ENCODE measurements around the gene KCNJ5.
A peak's percentile ranks its signal among the peaks of the same experiment; 100 is the strongest.

DNA sequence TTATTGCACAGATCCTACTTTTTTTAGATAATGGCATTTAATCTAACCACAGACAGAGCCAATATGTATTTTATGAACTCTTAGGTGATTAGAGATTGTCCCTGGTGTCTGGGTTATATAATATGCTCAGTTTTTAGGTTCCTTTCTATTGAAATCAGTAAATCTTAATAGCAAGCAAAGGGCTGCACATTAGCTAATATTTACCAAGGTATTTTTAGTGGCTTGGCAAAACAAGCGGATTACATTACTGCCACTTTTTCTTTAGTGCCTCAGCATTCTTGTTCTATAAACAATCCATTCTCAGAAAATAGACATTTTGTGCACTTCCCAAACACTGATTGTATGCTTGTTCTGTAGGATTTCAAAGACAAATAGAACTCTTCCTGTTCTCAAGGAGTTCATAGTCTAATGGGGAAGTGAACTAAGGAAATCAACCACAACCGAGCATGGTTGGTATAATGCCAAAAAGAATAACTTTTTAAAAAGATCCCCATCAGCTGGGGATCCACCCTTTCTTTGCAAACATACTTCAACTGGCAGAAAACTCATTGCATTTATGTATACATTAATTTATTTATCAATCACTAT, 47.9 kb upstream of the KCNJ5 start:
- TF ChIP-seq, protein P1, sequence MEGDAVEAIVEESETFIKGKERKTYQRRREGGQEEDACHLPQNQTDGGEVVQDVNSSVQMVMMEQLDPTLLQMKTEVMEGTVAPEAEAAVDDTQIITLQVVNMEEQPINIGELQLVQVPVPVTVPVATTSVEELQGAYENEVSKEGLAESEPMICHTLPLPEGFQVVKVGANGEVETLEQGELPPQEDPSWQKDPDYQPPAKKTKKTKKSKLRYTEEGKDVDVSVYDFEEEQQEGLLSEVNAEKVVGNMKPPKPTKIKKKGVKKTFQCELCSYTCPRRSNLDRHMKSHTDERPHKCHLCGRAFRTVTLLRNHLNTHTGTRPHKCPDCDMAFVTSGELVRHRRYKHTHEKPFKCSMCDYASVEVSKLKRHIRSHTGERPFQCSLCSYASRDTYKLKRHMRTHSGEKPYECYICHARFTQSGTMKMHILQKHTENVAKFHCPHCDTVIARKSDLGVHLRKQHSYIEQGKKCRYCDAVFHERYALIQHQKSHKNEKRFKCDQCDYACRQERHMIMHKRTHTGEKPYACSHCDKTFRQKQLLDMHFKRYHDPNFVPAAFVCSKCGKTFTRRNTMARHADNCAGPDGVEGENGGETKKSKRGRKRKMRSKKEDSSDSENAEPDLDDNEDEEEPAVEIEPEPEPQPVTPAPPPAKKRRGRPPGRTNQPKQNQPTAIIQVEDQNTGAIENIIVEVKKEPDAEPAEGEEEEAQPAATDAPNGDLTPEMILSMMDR (IDR thresholded peaks at IDR 0.05; ENCODE audit: insufficient read depth, low read length): no peak
- TF ChIP-seq GABPA (IDR thresholded peaks at IDR 0.05; ENCODE audit: low read depth): no peak
- TF ChIP-seq SPI1 (IDR thresholded peaks at IDR 0.05; ENCODE audit: borderline replicate concordance, low read depth): peak; percentile 86; the same call in 1 of the 2 replicates
- TF ChIP-seq, protein P2, sequence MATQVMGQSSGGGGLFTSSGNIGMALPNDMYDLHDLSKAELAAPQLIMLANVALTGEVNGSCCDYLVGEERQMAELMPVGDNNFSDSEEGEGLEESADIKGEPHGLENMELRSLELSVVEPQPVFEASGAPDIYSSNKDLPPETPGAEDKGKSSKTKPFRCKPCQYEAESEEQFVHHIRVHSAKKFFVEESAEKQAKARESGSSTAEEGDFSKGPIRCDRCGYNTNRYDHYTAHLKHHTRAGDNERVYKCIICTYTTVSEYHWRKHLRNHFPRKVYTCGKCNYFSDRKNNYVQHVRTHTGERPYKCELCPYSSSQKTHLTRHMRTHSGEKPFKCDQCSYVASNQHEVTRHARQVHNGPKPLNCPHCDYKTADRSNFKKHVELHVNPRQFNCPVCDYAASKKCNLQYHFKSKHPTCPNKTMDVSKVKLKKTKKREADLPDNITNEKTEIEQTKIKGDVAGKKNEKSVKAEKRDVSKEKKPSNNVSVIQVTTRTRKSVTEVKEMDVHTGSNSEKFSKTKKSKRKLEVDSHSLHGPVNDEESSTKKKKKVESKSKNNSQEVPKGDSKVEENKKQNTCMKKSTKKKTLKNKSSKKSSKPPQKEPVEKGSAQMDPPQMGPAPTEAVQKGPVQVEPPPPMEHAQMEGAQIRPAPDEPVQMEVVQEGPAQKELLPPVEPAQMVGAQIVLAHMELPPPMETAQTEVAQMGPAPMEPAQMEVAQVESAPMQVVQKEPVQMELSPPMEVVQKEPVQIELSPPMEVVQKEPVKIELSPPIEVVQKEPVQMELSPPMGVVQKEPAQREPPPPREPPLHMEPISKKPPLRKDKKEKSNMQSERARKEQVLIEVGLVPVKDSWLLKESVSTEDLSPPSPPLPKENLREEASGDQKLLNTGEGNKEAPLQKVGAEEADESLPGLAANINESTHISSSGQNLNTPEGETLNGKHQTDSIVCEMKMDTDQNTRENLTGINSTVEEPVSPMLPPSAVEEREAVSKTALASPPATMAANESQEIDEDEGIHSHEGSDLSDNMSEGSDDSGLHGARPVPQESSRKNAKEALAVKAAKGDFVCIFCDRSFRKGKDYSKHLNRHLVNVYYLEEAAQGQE (IDR thresholded peaks at IDR 0.05; ENCODE audit: insufficient replicate concordance, low read depth): no peak

All from HL-60 (cell line).